K562 (cell line): ENCODE results near the gene ROMO1. TPM values are rescaled to one million over a fixed set of nuclear protein-coding genes. Genes with fewer than 3 reads are reported as not detected.

Experiments
- ATF4 ChIP-seq: fragments of 450-650 bp; formaldehyde crosslinking; IDR thresholded peaks from 2 replicates; pipeline ENCODE4 v1.4.0; 2022; ENCODE audit warnings: mild to moderate bottlenecking, moderate library complexity
- CREM ChIP-seq: IDR thresholded peaks from 2 replicates; pipeline ENCODE4 v1.6.1; 2014; ENCODE audit warnings: antibody characterized with exemption, low read depth
- FOXO4 ChIP-seq: fragments of 450-650 bp; formaldehyde crosslinking; IDR thresholded peaks from 2 replicates; pipeline ENCODE4 v1.4.0; 2020; ENCODE audit warnings: mild to moderate bottlenecking, moderate library complexity
- FUS ChIP-seq: fragments of 200-400 bp; formaldehyde crosslinking; optimal IDR thresholded peaks from 2 replicates; pipeline ENCODE3; 2017; ENCODE audit warnings: low read depth, low read length
- HINFP ChIP-seq: fragments of 450-650 bp; conservative IDR thresholded peaks from 2 replicates; pipeline ENCODE4 v1.6.1; 2016; ENCODE audit warnings: missing genetic modification characterization, low read depth, mild to moderate bottlenecking, control low read depth, missing compliant biosample characterization
- L3MBTL2 ChIP-seq: fragments of 450-650 bp; IDR thresholded peaks from 2 replicates; pipeline ENCODE4 v1.6.1; 2016; ENCODE audit warnings: mild to moderate bottlenecking, moderate library complexity
- MAFF ChIP-seq: IDR thresholded peaks from 2 replicates; pipeline ENCODE4 v1.6.1; 2012; ENCODE audit warnings: low read length, improper control_type of control experiment
- MCM7 ChIP-seq, 2 experiments: fragments of 450-650 bp; IDR thresholded peaks; 2 replicates each; pipeline ENCODE4 v1.6.1; 2016 to 2018
- MNT ChIP-seq, 2 experiments: fragments of 450-650 bp; conservative IDR thresholded peaks; 2 replicates each; pipeline ENCODE4 v1.6.1; 2017; ENCODE audit warnings: mild to moderate bottlenecking in 2 of 2, moderate library complexity in 2 of 2
- PRPF4 ChIP-seq: fragments of 200-400 bp; formaldehyde crosslinking; IDR thresholded peaks from one replicate; pipeline ENCODE4 v1.6.1; 2017; ENCODE audit warnings: low read length, low read depth, mild to moderate bottlenecking; ENCODE audit not compliant: insufficient read depth, poor library complexity, severe bottlenecking
- RBM15 ChIP-seq: fragments of 200-400 bp; formaldehyde crosslinking; IDR thresholded peaks from 2 replicates; pipeline ENCODE4 v1.6.1; 2018; ENCODE audit warnings: mild to moderate bottlenecking, low read length, moderate library complexity; ENCODE audit not compliant: insufficient read depth
- STAG1 ChIP-seq: sonication (generic); formaldehyde crosslinking; IDR thresholded peaks from 2 replicates; pipeline ENCODE4 v1.5.0; 2020; ENCODE audit warnings: missing genetic modification reagents, borderline replicate concordance
- TEAD2 ChIP-seq: fragments of 450-650 bp; IDR thresholded peaks from 2 replicates; pipeline ENCODE4 v1.6.1; 2016; ENCODE audit warnings: missing genetic modification characterization, control low read depth, missing compliant biosample characterization
- TFE3 ChIP-seq: fragments of 450-650 bp; formaldehyde crosslinking; IDR thresholded peaks from 2 replicates; pipeline ENCODE4 v1.4.0; 2020; ENCODE audit warnings: mild to moderate bottlenecking, mixed read lengths
- WHSC1 ChIP-seq: IDR thresholded peaks from one replicate; pipeline ENCODE4 v1.6.1; 2012; ENCODE audit warnings: low read length, control low read depth, inconsistent platforms
- ZBTB9 ChIP-seq: fragments of 450-650 bp; formaldehyde crosslinking; IDR thresholded peaks from 2 replicates; pipeline ENCODE4 v1.4.0; 2020; ENCODE audit warnings: mild to moderate bottlenecking, moderate library complexity
- ZKSCAN8 ChIP-seq: fragments of 200-800 bp; sonication (Bioruptor generic); IDR thresholded peaks from 2 replicates; pipeline ENCODE4 v1.6.1; 2016; ENCODE audit warnings: missing genetic modification characterization, missing compliant biosample characterization
- ZNF274 ChIP-seq: IDR thresholded peaks from 2 replicates; pipeline ENCODE4 v1.6.1; 2011; ENCODE audit warnings: low read depth, mild to moderate bottlenecking, low read length, moderate library complexity, borderline replicate concordance
- ZNF75A ChIP-seq: fragments of 450-650 bp; formaldehyde crosslinking; IDR thresholded peaks from 2 replicates; pipeline ENCODE4 v1.4.0; 2020; ENCODE audit warnings: mild to moderate bottlenecking
- polyA plus RNA-seq, 8 experiments: library from polyadenylated mRNA; depleted of rRNA in 4 of 8; stranded (reverse) in 5 of 8; unstranded in 3 of 8; fragments of >200 nt; fragmentation: Nextera tagmentation in 2 of 8; fragmentation: Illumina TruSeq in 1 of 8; extraction: Ambion mirVana in 2 of 8; extraction: Trizol in 1 of 8; gene quantifications; 2 replicates each; pipeline versions ENCODE4 v1.2.1 to v1.2.3, GENCODE V29; 2011 to 2014; ENCODE audit warnings: inconsistent platforms in 1 of 8, missing spikeins in 1 of 8
- total RNA-seq, 7 experiments: library from RNA; depleted of rRNA in 6 of 7; stranded (reverse); fragments of >200 nt in 6 of 7; fragmentation: Illumina TruSeq in 2 of 7; extraction: Trizol in 2 of 7; gene quantifications; 2 replicates each; pipeline versions ENCODE4 v1.2.1 to v1.2.3, GENCODE V29; 2011 to 2021; ENCODE audit warnings: low replicate concordance in 1 of 7

Gene ROMO1
- total and polyA plus RNA-seq, 9 of the 15 experiments (the other 6 are each of a cell fraction or from before 2014, with no cell fraction given) = 31.8 to 741 (median 226) TPM

GRCh38 chr20:35741892-35742740, 42.9 kb downstream of the ROMO1 start, which contains the start of gene RBM39 (continued):
- TF ChIP-seq PRPF4 = peak; percentile 97
- no peak for TF ChIP-seq FUS
- no peak for TF ChIP-seq MCM7 (IDR thresholded peaks at IDR 0.05)
- no peak for TF ChIP-seq RBM15
- no peak for TF ChIP-seq ZKSCAN8 (CRISPR knock-in tag)
- TF ChIP-seq L3MBTL2 = peak; percentile 84
- no peak for TF ChIP-seq FOXO4
- TF ChIP-seq HINFP (tag) = no peak
- TF ChIP-seq TFE3 = no peak
- peak; percentile 79 for TF ChIP-seq ATF4
- TF ChIP-seq ZNF274 = no peak
- TF ChIP-seq MAFF = peak; percentile 92
- no peak for TF ChIP-seq ZNF75A
- peak; percentile 78 to 82 for TF ChIP-seq MNT (conservative IDR thresholded peaks at IDR 0.05)
- TF ChIP-seq ZBTB9 (CRISPR knock-in tag) = no peak
- TF ChIP-seq CREM = peak; percentile 95
- TF ChIP-seq STAG1 (CRISPR knock-in tag) = no peak
- no peak for TF ChIP-seq WHSC1
- no peak for TF ChIP-seq TEAD2 (tag)
